Suprapubic skin (tissue), 4 donors: ENCODE data around the gene ARF4.
"Not testable (repeated sequence)": the region's sequence is repeated elsewhere in the genome, so short reads cannot be mapped to it uniquely, and the experiment has no call there.

Experiments
- CTCF ChIP-seq, 2 donors: fragments of 200-600 bp in 1 of 2; fragments of 450-650 bp in 1 of 2; sonication (generic) in 1 of 2; IDR thresholded peaks; one replicate each; pipeline ENCODE4 v1.5.1; 2016 to 2019; ENCODE audit warnings: antibody characterized with exemption in 2 of 2, mild to moderate bottlenecking in 1 of 2, moderate library complexity in 1 of 2
- EP300 ChIP-seq: sonication (generic); formaldehyde crosslinking; IDR thresholded peaks from one replicate; pipeline ENCODE4 v1.6.1; 2017; ENCODE audit warnings: antibody characterized with exemption
- POLR2A ChIP-seq, 2 donors: fragments of 450-650 bp; IDR thresholded peaks; one replicate each; pipeline ENCODE4 v1.6.1; 2017; ENCODE audit warnings: antibody characterized with exemption in 2 of 2, mild to moderate bottlenecking in 2 of 2, moderate library complexity in 2 of 2
- POLR2AphosphoS5 ChIP-seq, 3 donors: sonication (generic); formaldehyde crosslinking; IDR thresholded peaks; one replicate each; pipeline ENCODE4 v1.6.1; 2017; ENCODE audit warnings: antibody characterized with exemption in 3 of 3

- not testable (repeated sequence) for TF ChIP-seq POLR2A (IDR thresholded peaks at IDR 0.05); CTCF (IDR thresholded peaks at IDR 0.05); EP300; POLR2AphosphoS5 (IDR thresholded peaks at IDR 0.05)
Observed at GRCh38 chr3:57611870-57612269, 14.7 kb upstream of the ARF4 start.
